ENCODE data around the gene PCSK4. TPM values are rescaled to one million over a fixed set of nuclear protein-coding genes. Genes with fewer than 3 reads are reported as not detected.

The PCSK4 gene
- total RNA-seq, 4 donors from 2014 or later = 2.6 to 11.9 (median 7.5) TPM

DNA sequence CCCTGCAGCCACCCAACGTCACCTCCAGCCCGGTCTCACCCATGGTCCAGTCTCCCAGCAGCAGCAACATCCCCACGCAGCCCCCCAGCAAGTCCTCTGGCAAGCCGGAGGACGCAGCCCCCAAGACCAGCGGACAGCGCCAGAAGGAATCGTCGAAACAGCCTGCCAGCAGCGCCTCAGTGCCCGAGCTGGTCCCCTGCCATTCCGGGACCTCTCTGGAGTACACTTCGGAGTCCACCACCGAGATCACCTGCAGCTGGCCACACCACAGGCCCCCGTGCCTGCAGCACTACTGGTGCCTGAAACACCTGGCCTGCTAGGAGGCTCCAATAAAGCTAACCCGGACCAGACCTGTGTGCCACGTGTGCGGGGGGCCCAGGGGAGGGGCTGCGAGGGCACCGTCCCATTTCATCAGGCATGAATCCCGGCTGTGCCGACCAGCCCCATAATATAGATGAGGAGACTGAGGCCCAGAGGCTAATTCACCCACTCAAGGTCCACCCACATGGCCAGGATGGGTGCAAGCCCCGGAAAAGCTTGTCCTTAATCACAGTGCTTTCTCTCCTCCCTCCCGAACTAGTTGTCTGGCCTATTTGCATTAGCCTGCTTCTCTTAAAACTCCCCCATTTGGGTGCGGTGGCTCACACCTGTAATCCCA, 7.6 kb upstream of the PCSK4 start:
- Histone ChIP-seq H3K27me3 (peaks cover 51% of the 10 kb centered on the region), H3K27ac (no peak overlapping the region), H3K9me3 (no peaks in the 10 kb centered on the region), H3K4me1 (no peaks in the 10 kb centered on the region), H3K36me3 (no peaks in the 10 kb centered on the region), H3K4me3 (no peak overlapping the region)
- intact Hi-C loops (cut with DNase I; ENCODE audit: low total_unique reads) (no loop called here), in situ Hi-C loops (cut with MboI; ENCODE audit: low pct_ligation_motif_present in 1 of 4, low pct_unique_long_range_greater_than_20kb in 1 of 4, low sequenced_read_pairs in 3 of 4) (no loop called here)
- no peak for TF ChIP-seq POLR2A (IDR thresholded peaks at IDR 0.05)
- TF ChIP-seq POLR2AphosphoS5 (IDR thresholded peaks at IDR 0.05) = no peak
- TF ChIP-seq, protein P1, sequence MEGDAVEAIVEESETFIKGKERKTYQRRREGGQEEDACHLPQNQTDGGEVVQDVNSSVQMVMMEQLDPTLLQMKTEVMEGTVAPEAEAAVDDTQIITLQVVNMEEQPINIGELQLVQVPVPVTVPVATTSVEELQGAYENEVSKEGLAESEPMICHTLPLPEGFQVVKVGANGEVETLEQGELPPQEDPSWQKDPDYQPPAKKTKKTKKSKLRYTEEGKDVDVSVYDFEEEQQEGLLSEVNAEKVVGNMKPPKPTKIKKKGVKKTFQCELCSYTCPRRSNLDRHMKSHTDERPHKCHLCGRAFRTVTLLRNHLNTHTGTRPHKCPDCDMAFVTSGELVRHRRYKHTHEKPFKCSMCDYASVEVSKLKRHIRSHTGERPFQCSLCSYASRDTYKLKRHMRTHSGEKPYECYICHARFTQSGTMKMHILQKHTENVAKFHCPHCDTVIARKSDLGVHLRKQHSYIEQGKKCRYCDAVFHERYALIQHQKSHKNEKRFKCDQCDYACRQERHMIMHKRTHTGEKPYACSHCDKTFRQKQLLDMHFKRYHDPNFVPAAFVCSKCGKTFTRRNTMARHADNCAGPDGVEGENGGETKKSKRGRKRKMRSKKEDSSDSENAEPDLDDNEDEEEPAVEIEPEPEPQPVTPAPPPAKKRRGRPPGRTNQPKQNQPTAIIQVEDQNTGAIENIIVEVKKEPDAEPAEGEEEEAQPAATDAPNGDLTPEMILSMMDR (IDR thresholded peaks at IDR 0.05) = no peak
- no peak for TF ChIP-seq EP300 (IDR thresholded peaks at IDR 0.05; ENCODE audit: low read depth)
- no peak for DNase-seq
- WGBS, 2 donors (ENCODE audit: low coverage in 1 of 2) = 91% methylated on average over 19 of the region's 25 CpGs; no CpG with 5 or more reads in 1 of the 2 donors

DNA sequence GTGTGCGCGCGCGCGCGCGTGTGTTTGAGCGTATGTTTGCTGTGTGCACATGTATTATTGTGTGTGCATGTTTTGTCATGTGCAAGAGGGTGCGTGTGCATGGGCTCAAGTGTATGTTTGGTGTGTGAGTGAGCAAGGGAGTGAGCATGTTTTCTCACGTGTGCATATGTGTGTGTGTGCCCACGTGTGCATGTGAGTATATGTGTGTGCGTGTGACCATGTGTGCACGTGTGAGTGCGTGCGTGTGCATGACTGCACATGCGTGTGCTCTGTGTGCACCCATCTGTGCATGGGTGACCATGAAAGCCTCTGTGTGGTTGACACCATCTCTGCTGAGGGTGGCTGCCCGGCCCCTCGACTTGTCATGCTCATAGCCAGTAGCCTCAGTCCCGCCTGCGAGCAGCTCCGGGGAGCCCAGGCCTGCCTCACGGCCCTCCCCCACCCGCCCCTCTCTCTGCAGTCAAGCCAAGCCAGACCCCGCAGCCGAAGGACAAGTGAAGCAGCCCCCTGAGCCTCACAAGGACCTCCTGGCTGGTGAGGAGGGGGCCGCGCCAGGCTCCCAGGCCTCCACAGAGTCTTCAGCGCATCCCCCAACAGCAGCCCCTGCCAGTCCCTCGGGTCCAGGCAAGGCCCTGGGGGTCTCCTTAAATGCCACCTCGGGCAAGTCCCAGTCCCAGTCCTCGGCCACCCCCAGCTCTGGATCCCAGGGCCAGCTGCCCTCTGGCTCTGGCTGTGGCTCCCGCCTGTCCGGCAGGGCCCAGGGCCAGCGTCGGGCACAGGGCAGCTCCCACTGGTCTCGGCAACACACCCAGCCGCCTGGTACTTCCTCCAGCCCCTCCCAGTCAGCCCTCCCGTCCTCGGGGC, 6.8 kb upstream of the PCSK4 start:
- H3K27ac ChIP-seq = no peak overlapping the region
- in situ Hi-C loops (cut with MboI; ENCODE audit: low pct_ligation_motif_present in 1 of 4, low pct_unique_long_range_greater_than_20kb in 1 of 4, low sequenced_read_pairs in 3 of 4) = no loop called here
- H3K27me3 ChIP-seq = peaks cover 49% of the 10 kb centered on the region

DNA sequence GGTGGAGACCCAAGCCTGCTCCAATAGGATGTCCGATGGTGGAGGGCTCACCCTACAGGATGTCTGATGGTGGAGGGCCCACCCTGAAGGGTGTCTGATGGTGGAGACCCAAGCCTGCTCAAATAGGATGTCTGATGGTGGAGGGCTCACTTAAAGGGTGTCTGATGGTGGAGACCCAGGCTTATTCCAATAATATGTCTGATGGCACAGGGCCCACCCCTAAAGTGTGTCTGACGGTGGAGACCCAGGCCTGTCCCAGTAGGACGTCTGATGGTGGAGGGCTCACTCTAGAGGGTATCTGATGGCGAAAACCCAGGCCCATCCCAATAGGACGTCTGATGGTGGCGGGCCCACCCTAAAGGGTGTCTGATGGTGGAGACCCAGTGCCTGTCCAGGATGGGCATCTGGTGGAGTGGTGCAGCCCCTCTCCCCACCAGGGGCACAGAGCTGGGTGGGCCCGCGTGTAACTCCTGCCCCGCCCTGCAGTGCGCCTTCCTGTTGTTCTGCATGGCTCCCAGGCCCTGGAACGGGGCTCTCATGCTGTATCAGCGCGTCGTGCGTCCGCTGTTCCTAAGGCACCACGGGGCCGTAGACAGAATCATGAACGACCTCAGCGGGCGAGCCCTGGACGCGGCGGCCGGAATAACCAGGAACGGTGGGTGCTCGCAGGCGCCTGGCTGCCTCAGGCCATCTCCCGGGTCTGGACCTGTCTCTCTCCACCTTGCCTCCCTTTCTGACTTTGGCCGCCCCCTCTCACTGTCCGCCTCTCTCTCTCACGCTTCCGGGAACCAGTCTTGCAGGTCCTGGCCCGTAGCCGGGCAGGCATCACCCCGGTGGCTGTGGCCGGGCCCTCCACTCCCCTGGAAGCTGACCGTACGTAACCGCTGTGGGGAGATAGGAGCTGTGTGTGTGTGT, 5.9 kb upstream of the PCSK4 start:
- intact Hi-C loops (cut with DNase I; ENCODE audit: low total_unique reads) = no loop called here
- DNase-seq = no peak
- peaks cover 47% of the 10 kb centered on the region for H3K27me3 ChIP-seq
- no peak overlapping the region for H3K27ac ChIP-seq
- H3K4me1 ChIP-seq = peaks cover 4 to 9% (median 7%) of the 10 kb centered on the region in 4 donors
- no peaks in the 10 kb centered on the region for H3K9me3 ChIP-seq
- TF ChIP-seq, protein P1 (IDR thresholded peaks at IDR 0.05) = no peak
- TF ChIP-seq POLR2A (IDR thresholded peaks at IDR 0.05) (no peak), POLR2AphosphoS5 (IDR thresholded peaks at IDR 0.05) (no peak), EP300 (IDR thresholded peaks at IDR 0.05; ENCODE audit: low read depth) (no peak)
- WGBS, 2 donors (ENCODE audit: low coverage in 1 of 2) = 80% methylated on average over 31 of the region's 40 CpGs; no CpG with 5 or more reads in 1 of the 2 donors
- in situ Hi-C loops (cut with MboI; ENCODE audit: low pct_ligation_motif_present in 1 of 4, low pct_unique_long_range_greater_than_20kb in 1 of 4, low sequenced_read_pairs in 3 of 4) = no loop called here
- no peaks in the 10 kb centered on the region for H3K36me3 ChIP-seq
- H3K4me3 ChIP-seq = no peak overlapping the region

More for the DNA sequence above, 6.8 kb upstream of the PCSK4 start:
- no peaks in the 10 kb centered on the region for H3K4me1 ChIP-seq
- no peaks in the 10 kb centered on the region for H3K36me3 ChIP-seq
- intact Hi-C loops (cut with DNase I; ENCODE audit: low total_unique reads) = no loop called here
- DNase-seq = no peak
- no peaks in the 10 kb centered on the region for H3K9me3 ChIP-seq
- no peak overlapping the region for H3K4me3 ChIP-seq
- WGBS, 2 donors (ENCODE audit: low coverage in 1 of 2) = 75% methylated on average over 36 of the region's 39 CpGs; no CpG with 5 or more reads in 1 of the 2 donors
- TF ChIP-seq, protein P1 (IDR thresholded peaks at IDR 0.05) = no peak
- TF ChIP-seq POLR2AphosphoS5 (IDR thresholded peaks at IDR 0.05) (no peak), POLR2A (IDR thresholded peaks at IDR 0.05) (no peak), EP300 (IDR thresholded peaks at IDR 0.05; ENCODE audit: low read depth) (no peak)

Measured in transverse colon (tissue), 4 donors.